TTC549 (cell line): ENCODE data around the gene DENND5A.
"Not testable (repeated sequence)": the region's sequence is repeated elsewhere in the genome, so short reads cannot be mapped to it uniquely, and the experiment has no call there.

Source experiments
- FAIRE-seq: peaks from 2 replicates; lab custom pipeline; 2012; peaks lifted over from hg19 to GRCh38; lab: Jason Lieb, UNC

Gene DENND5A

GRCh38 chr11:9210922-9211320 lies 54.2 kb downstream of the DENND5A start:
- no peak for FAIRE-seq

- no peak for FAIRE-seq
Observed at GRCh38 chr11:9210224-9210921, 54.8 kb downstream of the DENND5A start.

GRCh38 chr11:9209604-9210003 lies 55.5 kb downstream of the DENND5A start:
- not testable (repeated sequence) for FAIRE-seq

- no peak for FAIRE-seq
Observed at GRCh38 chr11:9208726-9209501, 56.2 kb downstream of the DENND5A start.

GRCh38 chr11:9207229-9207628 lies 57.9 kb downstream of the DENND5A start:
- no peak for FAIRE-seq

GRCh38 chr11:9206496-9206895 lies 58.7 kb downstream of the DENND5A start:
- no peak for FAIRE-seq

- FAIRE-seq: no peak
Observed at GRCh38 chr11:9203691-9204311, 61.3 kb downstream of the DENND5A start.

- no peak for FAIRE-seq
Observed at GRCh38 chr11:9201372-9202162, 63.6 kb downstream of the DENND5A start.

- FAIRE-seq: no peak
Observed at GRCh38 chr11:9200471-9200870, 64.7 kb downstream of the DENND5A start.

GRCh38 chr11:9193316-9193715 lies 71.8 kb downstream of the DENND5A start:
- no peak for FAIRE-seq

- FAIRE-seq: no peak
Observed at GRCh38 chr11:9192561-9192960, 72.6 kb downstream of the DENND5A start.

- FAIRE-seq: not testable (repeated sequence)
Observed at GRCh38 chr11:9190326-9191016, 74.7 kb downstream of the DENND5A start.

GRCh38 chr11:9188860-9189259 lies 76.3 kb downstream of the DENND5A start:
- not testable (repeated sequence) for FAIRE-seq

- FAIRE-seq: no peak
Observed at GRCh38 chr11:9187616-9188015, 77.5 kb downstream of the DENND5A start.

GRCh38 chr11:9184516-9184915 lies 80.6 kb downstream of the DENND5A start:
- no peak for FAIRE-seq

- no peak for FAIRE-seq
Observed at GRCh38 chr11:9182180-9182871, 82.8 kb downstream of the DENND5A start.

- FAIRE-seq: no peak
Observed at GRCh38 chr11:9180784-9181183, 84.4 kb downstream of the DENND5A start.

- FAIRE-seq: no peak
Observed at GRCh38 chr11:9179141-9179540, 86.0 kb downstream of the DENND5A start.

- no peak for FAIRE-seq
Observed at GRCh38 chr11:9178716-9179115, 86.4 kb downstream of the DENND5A start.

- no peak for FAIRE-seq
Observed at GRCh38 chr11:9177438-9178091, 87.6 kb downstream of the DENND5A start.

- no peak for FAIRE-seq
Observed at GRCh38 chr11:9176550-9176949, 88.6 kb downstream of the DENND5A start.
